Measurements from ENCODE around the gene TMEM150C. TPM values are rescaled to one million over a fixed set of nuclear protein-coding genes. Genes with fewer than 3 reads are reported as not detected.
A peak's percentile ranks its signal among the peaks of the same experiment; 100 is the strongest.
"Not testable (repeated sequence)": the region's sequence is repeated elsewhere in the genome, so short reads cannot be mapped to it uniquely, and the experiment has no call there.

TMEM150C gene
- total RNA-seq, 6 donors from 2014 or later, result 2.7 to 6.8 (median 4.9) TPM

GRCh38 chr4:82479562-82479961 lies 82.2 kb downstream of the TMEM150C start:
- TF ChIP-seq POLR2AphosphoS5 (IDR thresholded peaks at IDR 0.05), result no peak
- TF ChIP-seq POLR2A (IDR thresholded peaks at IDR 0.05), result no peak
- no peak for TF ChIP-seq CTCF (IDR thresholded peaks at IDR 0.05)
- no peak for TF ChIP-seq EP300 (IDR thresholded peaks at IDR 0.05)
- Histone ChIP-seq H3K27ac (no peak overlapping the region), H3K9me3 (no peaks in the 10 kb centered on the region), H3K4me1 (no peaks in the 10 kb centered on the region), H3K36me3 (no peaks in the 10 kb centered on the region), H3K4me3 (no peak overlapping the region), H3K27me3 (no peaks in the 10 kb centered on the region)
- no peak for ATAC-seq (ENCODE audit: low FRiP score in 2 of 2)
- 95 to 98% methylated on average over 12 to 14 of the region's 14 CpGs for WGBS, 2 donors
- peak in 1 of 2 donors; percentile 39 for DNase-seq

GRCh38 chr4:82477469-82477868 lies 84.3 kb downstream of the TMEM150C start:
- not testable (repeated sequence) for H3K27ac ChIP-seq; H3K4me3 ChIP-seq; DNase-seq; H3K27me3 ChIP-seq; H3K4me1 ChIP-seq; H3K36me3 ChIP-seq; ATAC-seq (ENCODE audit: low FRiP score in 2 of 2); H3K9me3 ChIP-seq
- WGBS, 2 donors, result 85 to 87% methylated on average over 9 of the region's 9 CpGs

- ATAC-seq (ENCODE audit: low FRiP score in 2 of 2); H3K4me3 ChIP-seq; DNase-seq; H3K36me3 ChIP-seq; H3K9me3 ChIP-seq; H3K4me1 ChIP-seq; H3K27ac ChIP-seq; H3K27me3 ChIP-seq: not testable (repeated sequence)
- WGBS, 2 donors, result 95 to 96% methylated on average over 7 of the region's 7 CpGs
Observed at GRCh38 chr4:82475931-82476330, 85.9 kb downstream of the TMEM150C start.

GRCh38 chr4:82473621-82474164 lies 88.1 kb downstream of the TMEM150C start:
- DNase-seq, result no peak
- 97 to 98% methylated on average over 14 to 15 of the region's 15 CpGs for WGBS, 2 donors
- no peak for TF ChIP-seq POLR2AphosphoS5 (IDR thresholded peaks at IDR 0.05)
- no peak for TF ChIP-seq POLR2A (IDR thresholded peaks at IDR 0.05)
- TF ChIP-seq EP300 (IDR thresholded peaks at IDR 0.05), result no peak
- TF ChIP-seq CTCF (IDR thresholded peaks at IDR 0.05), result no peak
- ATAC-seq (ENCODE audit: low FRiP score in 2 of 2), result no peak
- H3K27me3 ChIP-seq, result no peaks in the 10 kb centered on the region
- H3K4me1 ChIP-seq, result no peaks in the 10 kb centered on the region
- H3K4me3 ChIP-seq, result no peak overlapping the region
- H3K27ac ChIP-seq, result no peak overlapping the region
- H3K9me3 ChIP-seq, result no peaks in the 10 kb centered on the region
- no peaks in the 10 kb centered on the region for H3K36me3 ChIP-seq

GRCh38 chr4:82473080-82473479 lies 88.7 kb downstream of the TMEM150C start:
- H3K27me3 ChIP-seq, result not testable (repeated sequence)
- WGBS, 2 donors, result 71 to 80% methylated on average over 5 of the region's 5 CpGs

GRCh38 chr4:82469791-82470345 lies 91.9 kb downstream of the TMEM150C start:
- Histone ChIP-seq H3K36me3 (no peaks in the 10 kb centered on the region), H3K4me3 (no peak overlapping the region), H3K27ac (no peak overlapping the region), H3K27me3 (no peaks in the 10 kb centered on the region), H3K4me1 (no peaks in the 10 kb centered on the region), H3K9me3 (no peaks in the 10 kb centered on the region)
- ATAC-seq (ENCODE audit: low FRiP score in 2 of 2) (no peak), DNase-seq (no peak)
- WGBS, 2 donors, result 78 to 91% methylated on average over 2 of the region's 2 CpGs
- no peak for TF ChIP-seq POLR2AphosphoS5 (IDR thresholded peaks at IDR 0.05)
- TF ChIP-seq CTCF (IDR thresholded peaks at IDR 0.05), result no peak
- no peak for TF ChIP-seq POLR2A (IDR thresholded peaks at IDR 0.05)
- no peak for TF ChIP-seq EP300 (IDR thresholded peaks at IDR 0.05)

More at GRCh38 chr4:82473080-82473479, 88.7 kb downstream of the TMEM150C start:
- not testable (repeated sequence) for H3K4me3 ChIP-seq; H3K9me3 ChIP-seq; ATAC-seq (ENCODE audit: low FRiP score in 2 of 2); H3K27ac ChIP-seq; H3K4me1 ChIP-seq; DNase-seq; H3K36me3 ChIP-seq
